H54 (cell line): ENCODE measurements around the gene PLCB2.

Experiments
- DNase-seq: peaks from one replicate; pipeline ENCODE4 v3.0.0; 2011; ENCODE audit warnings: low spot score, mixed read lengths; ENCODE audit not compliant: insufficient read length
- FAIRE-seq: peaks from 3 replicates; lab custom pipeline; 2011; peaks lifted over from hg19 to GRCh38; lab: Jason Lieb, UNC
- POLR2A ChIP-seq: IDR thresholded peaks from 2 replicates; pipeline ENCODE4 v1.6.1; 2011; ENCODE audit warnings: low read depth, mild to moderate bottlenecking, low read length

PLCB2 gene

GRCh38 chr15:40275523-40275922 lies 32.2 kb downstream of the PLCB2 start:
- FAIRE-seq, result no peak
- DNase-seq, result no peak
- no peak for TF ChIP-seq POLR2A

GRCh38 chr15:40274350-40275274 lies 33.1 kb downstream of the PLCB2 start:
- DNase-seq (no peak), FAIRE-seq (peak; percentile 80)
- TF ChIP-seq POLR2A, result no peak

GRCh38 chr15:40273428-40273827 lies 34.3 kb downstream of the PLCB2 start:
- DNase-seq (no peak), FAIRE-seq (no peak)
- no peak for TF ChIP-seq POLR2A

GRCh38 chr15:40272485-40273056 lies 35.2 kb downstream of the PLCB2 start:
- DNase-seq (no peak), FAIRE-seq (no peak)
- no peak for TF ChIP-seq POLR2A

- FAIRE-seq (no peak), DNase-seq (no peak)
- no peak for TF ChIP-seq POLR2A
These were observed 35.9 kb downstream of the PLCB2 start for GRCh38 chr15:40271685-40272484.

GRCh38 chr15:40270246-40270995 lies 37.3 kb downstream of the PLCB2 start:
- no peak for TF ChIP-seq POLR2A
- FAIRE-seq (no peak), DNase-seq (no peak)

- no peak for TF ChIP-seq POLR2A
- DNase-seq (no peak), FAIRE-seq (no peak)
These were observed 38.1 kb downstream of the PLCB2 start for GRCh38 chr15:40269604-40270003.

GRCh38 chr15:40267670-40268069 lies 40.1 kb downstream of the PLCB2 start:
- FAIRE-seq, result peak; percentile 6
- no peak for TF ChIP-seq POLR2A
- no peak for DNase-seq

- FAIRE-seq (peak; percentile 94), DNase-seq (peak; percentile 96)
These were observed 40.9 kb downstream of the PLCB2 start for GRCh38 chr15:40266828-40267304.

GRCh38 chr15:40265875-40266274 lies 41.9 kb downstream of the PLCB2 start:
- no peak for FAIRE-seq
- DNase-seq, result no peak
- no peak for TF ChIP-seq POLR2A

More at GRCh38 chr15:40266828-40267304, 40.9 kb downstream of the PLCB2 start:
- TF ChIP-seq POLR2A, result no peak

GRCh38 chr15:40265355-40265754 lies 42.4 kb downstream of the PLCB2 start:
- TF ChIP-seq POLR2A, result no peak
- no peak for FAIRE-seq

GRCh38 chr15:40264321-40265153 lies 43.2 kb downstream of the PLCB2 start:
- FAIRE-seq (no peak), DNase-seq (no peak)
- no peak for TF ChIP-seq POLR2A

More at GRCh38 chr15:40265355-40265754, 42.4 kb downstream of the PLCB2 start:
- no peak for DNase-seq
